H7 (cell line): ENCODE data around the gene HADH. TPM values are rescaled to one million over a fixed set of nuclear protein-coding genes. Genes with fewer than 3 reads are reported as not detected.
"Not testable (repeated sequence)": the region's sequence is repeated elsewhere in the genome, so short reads cannot be mapped to it uniquely, and the experiment has no call there.

Experiments used
- DNase-seq: peaks from one replicate; pipeline ENCODE4 v3.0.0; 2012
- H3K27me3 ChIP-seq: 2 replicates; pipeline ENCODE4 v1.6.0; 2011; ENCODE audit warnings: mild to moderate bottlenecking, low read length; ENCODE audit not compliant: control insufficient read depth, insufficient read depth
- H3K36me3 ChIP-seq: replicated peaks from 2 replicates; pipeline ENCODE4 v1.5.1; 2011; ENCODE audit warnings: low read length; ENCODE audit not compliant: control insufficient read depth, insufficient read depth
- H3K4me3 ChIP-seq: 2 replicates; pipeline ENCODE4 v1.5.1; 2011; ENCODE audit warnings: low read depth, mild to moderate bottlenecking, control low read depth, low read length, moderate library complexity; ENCODE audit not compliant: insufficient read depth
- total RNA-seq: library from RNA; depleted of rRNA; stranded (reverse); fragments of >200 nt; shearing (Covaris generic); gene quantifications from 2 replicates; pipeline ENCODE4 v1.2.3, GENCODE V29; 2014

The HADH gene
- total RNA-seq, 1 experiment from 2014 or later, result 14.5 TPM

GRCh38 chr4:108031427-108032083 is 41.9 kb downstream of the HADH start:
- DNase-seq, result no peak
- Histone ChIP-seq H3K36me3 (peaks cover 6% of the 10 kb centered on the region), H3K27me3 (no peaks in the 10 kb centered on the region), H3K4me3 (no peak overlapping the region)

DNA sequence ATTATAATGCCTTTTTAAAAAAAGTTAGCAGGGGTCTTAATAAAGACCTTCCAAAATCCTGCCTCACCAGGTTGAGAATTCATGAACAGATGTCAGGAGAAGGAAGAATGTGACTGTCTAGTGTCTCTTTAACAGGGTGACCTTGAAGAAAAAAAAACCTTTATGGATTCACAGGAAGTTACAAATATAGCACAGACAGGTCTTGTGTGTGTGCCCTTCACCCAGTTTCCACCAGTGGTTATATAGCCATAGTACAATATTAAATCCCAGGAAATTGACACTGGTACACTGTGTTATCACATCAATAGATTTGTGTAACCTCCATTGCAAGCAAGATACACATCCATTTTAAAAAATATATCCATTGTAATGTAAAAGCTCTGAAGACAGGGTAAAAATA is 43.7 kb downstream of the HADH start:
- no peaks in the 10 kb centered on the region for H3K27me3 ChIP-seq
- DNase-seq, result no peak
- H3K4me3 ChIP-seq, result no peak overlapping the region
- peaks cover 4% of the 10 kb centered on the region for H3K36me3 ChIP-seq

GRCh38 chr4:108034565-108034964 is 44.9 kb downstream of the HADH start:
- Histone ChIP-seq H3K4me3 (no peak overlapping the region), H3K36me3 (peaks cover 4% of the 10 kb centered on the region), H3K27me3 (no peaks in the 10 kb centered on the region)
- DNase-seq, result no peak

GRCh38 chr4:108035691-108036090 is 46.0 kb downstream of the HADH start:
- no peak overlapping the region for H3K4me3 ChIP-seq
- no peak for DNase-seq
- no peaks in the 10 kb centered on the region for H3K27me3 ChIP-seq
- peaks cover 4% of the 10 kb centered on the region for H3K36me3 ChIP-seq

GRCh38 chr4:108036213-108036612 is 46.5 kb downstream of the HADH start:
- Histone ChIP-seq H3K36me3 (peaks cover 4% of the 10 kb centered on the region), H3K27me3 (no peaks in the 10 kb centered on the region), H3K4me3 (no peak overlapping the region)
- DNase-seq, result no peak

DNA sequence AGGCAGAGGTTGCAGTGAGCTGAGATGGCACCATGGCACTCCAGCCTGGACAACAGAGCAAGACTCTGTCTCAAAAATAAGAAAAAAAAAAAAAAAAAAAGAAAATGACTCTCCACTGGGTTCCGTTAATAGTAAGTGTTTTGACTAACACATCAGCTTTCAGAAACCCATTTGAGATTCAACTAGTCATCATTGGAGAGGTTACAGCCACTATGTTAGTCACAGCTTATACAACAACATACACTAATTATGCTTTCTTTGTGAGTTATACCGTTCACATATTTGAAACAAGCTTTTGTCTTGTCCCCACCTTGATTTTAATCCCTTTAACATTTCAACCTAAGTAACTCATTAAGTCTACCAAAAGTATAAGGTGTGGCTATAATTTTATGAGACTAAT is 48.2 kb downstream of the HADH start:
- Histone ChIP-seq H3K36me3 (peaks cover 4% of the 10 kb centered on the region), H3K4me3 (no peak overlapping the region), H3K27me3 (no peaks in the 10 kb centered on the region)
- no peak for DNase-seq

DNA sequence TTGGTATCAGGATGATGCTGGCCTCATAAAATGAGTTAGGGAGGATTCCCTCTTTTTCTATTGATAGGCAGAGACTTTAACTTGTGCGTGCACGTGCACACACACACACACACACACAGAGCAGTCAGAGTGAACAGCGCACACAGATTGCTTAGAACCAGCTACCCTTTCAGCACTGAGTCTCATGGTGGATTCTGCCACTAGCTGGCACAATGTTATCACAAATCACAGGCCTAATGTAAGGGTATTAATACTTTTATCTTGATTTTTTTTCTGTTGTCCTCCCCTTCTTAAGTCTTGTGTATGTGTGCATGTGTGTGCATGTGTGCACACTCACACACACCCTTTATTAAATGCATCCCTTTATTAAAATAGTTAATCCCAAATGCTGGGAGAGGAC is 53.2 kb downstream of the HADH start:
- Histone ChIP-seq H3K36me3 (no peaks in the 10 kb centered on the region), H3K27me3 (no peaks in the 10 kb centered on the region), H3K4me3 (no peak overlapping the region)
- no peak for DNase-seq

DNA sequence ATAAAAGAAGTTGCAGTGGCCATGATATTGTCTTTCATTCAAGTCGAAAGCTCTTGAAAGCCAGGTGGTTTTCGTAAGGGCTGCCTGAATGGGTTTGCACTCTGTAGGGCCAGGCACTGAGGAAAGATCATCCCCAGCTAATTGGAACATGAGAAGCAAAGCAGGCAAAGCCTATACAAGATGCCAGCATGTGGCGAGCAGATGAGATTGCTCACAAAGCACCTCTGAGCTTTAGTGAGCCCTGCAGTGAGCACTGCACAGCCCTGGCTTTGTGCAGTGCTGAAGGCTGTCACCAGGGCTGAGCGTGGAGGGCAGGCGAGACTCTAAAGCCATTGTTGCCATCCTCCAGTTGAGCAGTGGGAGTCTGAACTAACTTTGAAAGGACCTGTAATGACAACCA is 53.8 kb downstream of the HADH start:
- no peak overlapping the region for H3K4me3 ChIP-seq
- DNase-seq, result no peak

GRCh38 chr4:108044951-108045686 is 55.4 kb downstream of the HADH start:
- no peak overlapping the region for H3K4me3 ChIP-seq
- no peaks in the 10 kb centered on the region for H3K36me3 ChIP-seq
- DNase-seq, result no peak
- no peaks in the 10 kb centered on the region for H3K27me3 ChIP-seq

More for the DNA sequence above, 53.8 kb downstream of the HADH start:
- no peaks in the 10 kb centered on the region for H3K36me3 ChIP-seq
- no peaks in the 10 kb centered on the region for H3K27me3 ChIP-seq

DNA sequence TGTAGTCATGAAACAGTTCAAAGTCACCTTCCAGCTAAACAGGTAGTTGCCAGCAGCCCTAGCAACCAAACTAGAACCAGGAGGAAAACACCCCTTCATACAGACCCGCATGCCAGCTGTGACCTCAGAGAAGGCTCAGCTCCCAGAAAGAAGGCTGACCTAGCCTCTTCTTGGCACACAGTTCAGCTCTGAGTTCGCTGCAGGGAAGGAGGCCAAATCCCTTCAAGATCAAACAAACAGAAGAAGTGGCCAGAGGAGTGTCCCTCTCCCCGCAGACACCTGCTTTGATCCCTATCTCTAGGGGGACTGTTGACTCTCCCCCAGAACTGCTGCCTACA is 56.0 kb downstream of the HADH start:
- Histone ChIP-seq H3K4me3 (no peak overlapping the region), H3K36me3 (no peaks in the 10 kb centered on the region), H3K27me3 (no peaks in the 10 kb centered on the region)
- DNase-seq, result no peak

- Histone ChIP-seq H3K36me3 (no peaks in the 10 kb centered on the region), H3K27me3 (no peaks in the 10 kb centered on the region), H3K4me3 (no peak overlapping the region)
- no peak for DNase-seq
Measured at GRCh38 chr4:108047199-108047598, 57.5 kb downstream of the HADH start.

DNA sequence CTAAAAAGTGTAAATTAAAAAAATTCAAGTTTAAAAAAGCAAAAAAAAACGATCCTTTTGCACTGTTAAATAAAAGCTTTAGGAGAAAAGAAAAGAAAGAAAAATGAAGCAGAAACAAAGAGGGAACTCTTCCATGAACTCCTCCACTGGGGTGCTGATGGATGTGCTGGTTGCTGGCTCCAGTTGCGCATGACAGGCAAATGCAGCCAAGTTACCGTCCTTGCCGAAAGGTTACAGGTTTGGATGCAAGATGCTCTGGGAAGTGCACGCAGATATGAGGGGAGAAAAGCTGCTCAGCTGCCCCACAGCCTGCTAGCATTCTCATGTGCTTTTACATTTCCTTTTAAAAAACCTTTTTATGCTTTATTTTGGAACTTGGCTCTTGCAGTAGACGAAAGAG is 58.5 kb downstream of the HADH start:
- no peak for DNase-seq
- no peaks in the 10 kb centered on the region for H3K27me3 ChIP-seq
- H3K4me3 ChIP-seq, result no peak overlapping the region
- H3K36me3 ChIP-seq, result no peaks in the 10 kb centered on the region

DNA sequence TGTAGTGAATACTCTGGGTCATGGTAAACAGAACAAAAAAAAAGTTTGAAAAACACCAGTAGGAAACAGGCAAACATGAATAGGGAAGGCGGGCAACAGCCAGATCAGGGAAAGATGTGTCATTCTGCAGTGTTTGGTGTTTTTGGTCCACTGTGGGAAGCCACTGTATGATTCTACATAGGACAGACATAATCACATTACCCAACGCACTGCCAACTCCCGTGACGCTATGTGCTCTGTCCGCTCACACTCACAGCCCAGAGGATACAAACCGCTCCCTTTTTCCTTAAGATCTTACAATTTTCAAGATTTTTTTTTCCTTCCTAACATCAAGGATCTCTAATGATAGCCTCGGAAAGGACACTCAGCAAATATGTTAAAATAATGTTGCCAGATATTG is 59.3 kb downstream of the HADH start:
- no peak overlapping the region for H3K4me3 ChIP-seq
- H3K27me3 ChIP-seq, result no peaks in the 10 kb centered on the region
- DNase-seq, result no peak
- no peaks in the 10 kb centered on the region for H3K36me3 ChIP-seq

GRCh38 chr4:108049406-108049805 is 59.7 kb downstream of the HADH start:
- Histone ChIP-seq H3K27me3 (no peaks in the 10 kb centered on the region), H3K4me3 (no peak overlapping the region), H3K36me3 (no peaks in the 10 kb centered on the region)
- no peak for DNase-seq

DNA sequence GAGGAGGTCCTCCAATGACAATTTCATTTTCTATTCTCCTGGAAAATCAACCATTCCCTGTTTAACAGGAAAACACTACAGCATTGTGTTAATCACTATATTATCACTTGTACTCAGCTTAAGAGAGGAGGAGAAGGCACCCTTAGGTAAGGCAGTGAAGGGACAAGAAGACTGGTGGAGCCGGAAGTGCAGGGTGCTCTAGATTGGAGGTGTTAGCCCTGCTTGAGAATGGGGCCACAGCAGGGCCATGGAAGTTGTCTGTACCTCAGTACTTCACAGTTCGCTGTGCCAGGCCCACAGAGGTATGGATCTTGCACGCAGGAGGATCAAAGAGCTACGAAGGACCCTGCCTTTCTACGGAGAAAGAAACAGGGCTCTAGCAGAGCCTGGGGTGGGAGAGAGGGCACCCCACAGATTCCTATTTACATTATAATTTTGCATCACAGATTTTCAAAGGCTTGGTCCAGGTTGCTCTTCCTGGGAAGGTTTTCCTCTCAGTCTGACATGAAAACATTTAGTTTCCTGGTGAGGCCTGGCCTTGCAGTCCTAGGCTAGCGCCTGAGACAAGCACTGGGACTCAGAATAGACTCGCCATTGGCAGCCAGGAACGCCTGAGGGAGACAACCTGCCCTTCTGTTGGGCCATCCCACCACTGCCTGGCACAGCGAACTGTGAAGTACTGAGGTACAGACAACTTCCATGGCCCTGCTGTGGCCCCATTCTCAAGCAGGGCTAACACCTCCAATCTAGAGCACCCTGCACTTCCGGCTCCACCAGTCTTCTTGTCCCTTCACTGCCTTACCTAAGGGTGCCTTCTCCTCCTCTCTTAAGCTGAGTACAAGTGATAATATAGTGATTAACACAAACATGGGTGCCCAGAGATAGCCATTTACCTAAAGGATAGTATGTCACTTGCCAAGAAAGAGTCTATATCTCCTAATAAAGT is 60.8 kb downstream of the HADH start:
- DNase-seq, result peak; percentile 35
- not testable (repeated sequence) for H3K27me3 ChIP-seq, H3K36me3 ChIP-seq, H3K4me3 ChIP-seq
